Ovary (tissue), 9 donors: ENCODE results near the gene FZD2. TPM values are rescaled to one million over a fixed set of nuclear protein-coding genes. Genes with fewer than 3 reads are reported as not detected.
A peak's percentile ranks its signal among the peaks of the same experiment; 100 is the strongest.

Experiments used
- DNase-seq, 5 donors: peaks; one replicate each; pipeline ENCODE4 v3.0.0-alpha.2; 2019 to 2020
- H3K27ac ChIP-seq, 2 donors: fragments of 200-600 bp; one replicate each; pipeline versions ENCODE4 v1.5.1 to v1.8.0; 2019 to 2022
- H3K27me3 ChIP-seq: fragments of 200-600 bp; one replicate; pipeline ENCODE4 v1.8.0; 2022
- H3K36me3 ChIP-seq: fragments of 200-600 bp; sonication (generic); one replicate; pipeline ENCODE4 v1.5.1; 2019
- H3K4me1 ChIP-seq: one replicate; pipeline ENCODE4 v1.8.1; 2013; ENCODE audit warnings: mild to moderate bottlenecking, moderate library complexity; ENCODE audit not compliant: insufficient read depth
- H3K4me3 ChIP-seq: fragments of 200-600 bp; sonication (generic); one replicate; pipeline ENCODE4 v1.5.1; 2017
- H3K9me3 ChIP-seq, 2 donors: fragments of 200-600 bp in 1 of 2; sonication (generic) in 1 of 2; one replicate each; pipeline versions ENCODE4 v1.5.1 to v1.8.1; 2013 to 2019; ENCODE audit warnings: mild to moderate bottlenecking in 1 of 2, moderate library complexity in 1 of 2
- EP300 ChIP-seq: sonication (generic); formaldehyde crosslinking; IDR thresholded peaks from one replicate; pipeline ENCODE4 v1.6.1; 2017; ENCODE audit warnings: antibody characterized with exemption
- POLR2A ChIP-seq: fragments of 450-650 bp; IDR thresholded peaks from one replicate; pipeline ENCODE4 v1.6.1; 2017; ENCODE audit warnings: antibody characterized with exemption, mild to moderate bottlenecking, moderate library complexity
- WGBS, 3 donors: extraction: QIAGEN DNeasy Blood & Tissue Kit in 1 of 3; methylation state at CpG; one replicate each; pipeline versions ENCODE4 v1.1.5 to v1.1.7; 2013 to 2017; 5-methylcytosine and 5-hydroxymethylcytosine counted together
- intact Hi-C, 4 donors: fragments of 100-400 bp; cut with DNase I; formaldehyde crosslinking; loops; one replicate each; pipeline versions ENCODE4 v1.11.0 to v1.15.1; 2022 to 2023
- polyA plus RNA-seq, 2 donors: library from polyadenylated mRNA; stranded (reverse); fragments of 200-250 nt in 1 of 2; fragments of 350-450 nt in 1 of 2; fragmentation: Illumina TruSeq in 1 of 2; extraction: RNeasy Lipid Tissue Mini Kit (QIAGEN cat#74804) in 1 of 2; gene quantifications; one replicate each; pipeline ENCODE4 v1.2.3, GENCODE V29; 2013 to 2014
- total RNA-seq, 7 donors: library from RNA; depleted of rRNA in 2 of 7; stranded (reverse); fragments of >200 nt in 2 of 7; fragmentation: NEBNext Ultra II Directional in 3 of 7; extraction: Animal tissue kit (Norgen Biotek cat#: 25700) in 3 of 7; gene quantifications; one replicate each; pipeline versions ENCODE4 v1.1.0 to v1.2.4, GENCODE V29; 2016 to 2023
- TF ChIP-seq, protein P1 (sequence below), 3 donors: fragments of 450-650 bp in 2 of 3; fragments of 200-600 bp in 1 of 3; IDR thresholded peaks; one replicate each; pipeline versions ENCODE4 v1.5.1 to v1.8.0; 2016 to 2022; ENCODE audit warnings: antibody characterized with exemption in 3 of 3, mild to moderate bottlenecking in 1 of 3
- donor health status: DM: no; HTN: no; CAD: no; lungs with moderate emphysema.
- donor health status: DM: no; HTN: no; CAD: no.
- donor health status: Bipolar disorder and iron deficiency.
- donor health status: DM: yes; HTN: yes; CAD: no.
- donor health status: DM: no; HTN: no; CAD: no.
- donor health status: DM: yes; HTN: yes; CAD: no.

The FZD2 gene
- total and polyA plus RNA-seq, 9 donors, result 0.08 to 12.5 (median 8.7) TPM

DNA sequence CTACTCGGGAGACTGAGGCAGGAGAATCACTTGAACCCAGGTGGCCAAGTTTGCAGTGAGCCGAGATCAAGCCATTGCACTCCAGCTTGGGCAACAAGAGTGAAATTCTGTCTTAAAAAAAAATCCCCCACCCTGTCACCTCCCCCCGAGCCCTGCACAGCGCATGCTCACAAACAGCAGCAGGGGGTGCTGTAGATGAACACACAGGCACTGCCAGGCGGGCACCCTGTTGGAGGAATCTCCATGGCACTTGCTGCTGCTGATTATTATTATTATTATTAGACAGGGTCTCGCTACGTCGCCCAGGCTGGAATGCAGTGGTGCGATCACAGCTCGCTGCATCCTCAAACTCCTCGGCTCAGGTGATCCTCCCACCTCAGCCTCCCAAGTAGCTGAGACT is 24.6 kb downstream of the FZD2 start:
- Histone ChIP-seq H3K4me1 (no peaks in the 10 kb centered on the region), H3K36me3 (no peaks in the 10 kb centered on the region), H3K27ac (no peak overlapping the region), H3K9me3 (no peaks in the 10 kb centered on the region), H3K27me3 (no peaks in the 10 kb centered on the region), H3K4me3 (no peak overlapping the region)
- TF ChIP-seq, protein P1, sequence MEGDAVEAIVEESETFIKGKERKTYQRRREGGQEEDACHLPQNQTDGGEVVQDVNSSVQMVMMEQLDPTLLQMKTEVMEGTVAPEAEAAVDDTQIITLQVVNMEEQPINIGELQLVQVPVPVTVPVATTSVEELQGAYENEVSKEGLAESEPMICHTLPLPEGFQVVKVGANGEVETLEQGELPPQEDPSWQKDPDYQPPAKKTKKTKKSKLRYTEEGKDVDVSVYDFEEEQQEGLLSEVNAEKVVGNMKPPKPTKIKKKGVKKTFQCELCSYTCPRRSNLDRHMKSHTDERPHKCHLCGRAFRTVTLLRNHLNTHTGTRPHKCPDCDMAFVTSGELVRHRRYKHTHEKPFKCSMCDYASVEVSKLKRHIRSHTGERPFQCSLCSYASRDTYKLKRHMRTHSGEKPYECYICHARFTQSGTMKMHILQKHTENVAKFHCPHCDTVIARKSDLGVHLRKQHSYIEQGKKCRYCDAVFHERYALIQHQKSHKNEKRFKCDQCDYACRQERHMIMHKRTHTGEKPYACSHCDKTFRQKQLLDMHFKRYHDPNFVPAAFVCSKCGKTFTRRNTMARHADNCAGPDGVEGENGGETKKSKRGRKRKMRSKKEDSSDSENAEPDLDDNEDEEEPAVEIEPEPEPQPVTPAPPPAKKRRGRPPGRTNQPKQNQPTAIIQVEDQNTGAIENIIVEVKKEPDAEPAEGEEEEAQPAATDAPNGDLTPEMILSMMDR (IDR thresholded peaks at IDR 0.05), result no peak
- TF ChIP-seq POLR2A (no peak), EP300 (no peak)
- intact Hi-C loops, result no loop called here
- 77 to 84% (median 78%) methylated on average over 11 of the region's 11 CpGs for WGBS, 3 donors
- DNase-seq, result no peak

DNA sequence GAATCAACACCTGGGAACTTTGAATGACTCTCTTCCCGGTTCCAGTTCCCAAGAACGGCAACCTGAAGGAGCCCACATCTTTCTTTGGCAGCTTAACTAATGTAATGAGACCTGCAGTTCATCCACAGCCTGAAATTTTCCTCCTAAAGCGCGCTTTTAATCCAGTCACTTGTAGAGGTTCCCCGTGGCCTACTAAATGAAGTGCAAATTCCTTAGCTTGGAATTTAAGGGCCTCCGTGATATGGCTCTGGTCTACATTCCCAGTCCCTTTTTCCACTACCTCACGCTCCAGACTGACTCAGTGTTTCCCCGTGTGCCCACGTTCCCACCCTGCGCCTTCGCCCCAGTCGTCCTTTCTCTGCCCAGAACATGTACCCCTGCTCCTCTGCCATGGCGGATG is 27.2 kb downstream of the FZD2 start:
- H3K9me3 ChIP-seq, result no peaks in the 10 kb centered on the region
- H3K27ac ChIP-seq, result no peak overlapping the region
- no peaks in the 10 kb centered on the region for H3K36me3 ChIP-seq
- no peak for DNase-seq
- intact Hi-C loops, result no loop called here
- H3K4me1 ChIP-seq, result peaks cover 5% of the 10 kb centered on the region
- no peaks in the 10 kb centered on the region for H3K27me3 ChIP-seq
- TF ChIP-seq POLR2A (no peak), EP300 (no peak)
- TF ChIP-seq, protein P1 (IDR thresholded peaks at IDR 0.05), result no peak
- no peak overlapping the region for H3K4me3 ChIP-seq
- WGBS, 3 donors, result 82 to 85% (median 83%) methylated on average over 13 of the region's 13 CpGs

DNA sequence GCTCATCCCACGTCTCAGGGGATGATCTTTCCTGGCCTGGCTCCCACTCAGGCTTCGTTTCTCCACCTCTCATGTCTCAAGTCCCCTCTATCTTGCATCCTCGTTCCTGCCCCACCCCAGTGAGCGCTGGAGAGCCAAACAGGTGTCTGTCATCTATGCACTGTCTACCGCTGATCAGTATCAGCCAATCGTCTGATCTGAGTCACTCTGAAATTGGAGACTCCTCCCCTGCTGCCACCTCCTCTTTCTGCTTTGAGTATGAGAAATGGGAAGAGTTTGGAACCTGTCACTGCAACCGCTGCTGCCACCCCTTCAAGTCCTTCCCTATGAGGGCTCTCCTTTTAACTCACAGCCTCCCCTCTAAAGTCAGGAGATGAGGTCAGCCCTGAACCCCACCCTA is 28.0 kb downstream of the FZD2 start:
- Histone ChIP-seq H3K27me3 (no peaks in the 10 kb centered on the region), H3K4me1 (peaks cover 5% of the 10 kb centered on the region), H3K36me3 (no peaks in the 10 kb centered on the region), H3K9me3 (no peaks in the 10 kb centered on the region), H3K4me3 (no peak overlapping the region), H3K27ac (no peak overlapping the region)
- TF ChIP-seq, protein P1 (IDR thresholded peaks at IDR 0.05), result no peak
- TF ChIP-seq POLR2A (no peak), EP300 (no peak)
- intact Hi-C loops, result no loop called here
- no peak for DNase-seq
- 71 to 73% (median 73%) methylated on average over 7 of the region's 7 CpGs for WGBS, 3 donors

DNA sequence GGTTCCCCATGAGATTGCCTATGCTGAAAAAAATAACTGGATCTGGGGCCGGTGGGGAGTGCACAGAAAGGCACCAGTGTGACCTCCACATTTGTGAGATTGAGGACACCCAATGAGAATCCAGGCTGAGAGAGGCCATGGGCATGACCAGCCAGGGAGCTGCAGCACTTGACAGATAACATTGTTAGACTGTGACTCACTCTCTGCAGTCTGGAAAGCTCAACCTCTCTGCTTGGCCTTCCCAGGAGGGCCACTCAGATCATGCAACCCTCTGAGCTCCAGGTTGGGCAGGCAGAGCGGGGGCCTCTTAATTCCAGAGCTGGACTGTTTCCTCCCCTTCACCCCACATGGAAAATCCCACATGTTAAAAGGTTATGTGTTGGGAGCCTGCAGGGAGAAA is 30.1 kb downstream of the FZD2 start:
- TF ChIP-seq EP300 (no peak), POLR2A (no peak)
- TF ChIP-seq, protein P1 (IDR thresholded peaks at IDR 0.05), result no peak
- Histone ChIP-seq H3K9me3 (no peaks in the 10 kb centered on the region), H3K4me3 (no peak overlapping the region), H3K36me3 (no peaks in the 10 kb centered on the region), H3K27me3 (no peaks in the 10 kb centered on the region), H3K27ac (no peak overlapping the region), H3K4me1 (peaks cover 5% of the 10 kb centered on the region)
- WGBS, 3 donors, result 3 to 10% (median 3%) methylated on average over 2 of the region's 2 CpGs
- intact Hi-C loops, result no loop called here
- DNase-seq, result peak; percentile 22 to 61 (median 44)
